ENCODE data around the gene VTA1.

DNA sequence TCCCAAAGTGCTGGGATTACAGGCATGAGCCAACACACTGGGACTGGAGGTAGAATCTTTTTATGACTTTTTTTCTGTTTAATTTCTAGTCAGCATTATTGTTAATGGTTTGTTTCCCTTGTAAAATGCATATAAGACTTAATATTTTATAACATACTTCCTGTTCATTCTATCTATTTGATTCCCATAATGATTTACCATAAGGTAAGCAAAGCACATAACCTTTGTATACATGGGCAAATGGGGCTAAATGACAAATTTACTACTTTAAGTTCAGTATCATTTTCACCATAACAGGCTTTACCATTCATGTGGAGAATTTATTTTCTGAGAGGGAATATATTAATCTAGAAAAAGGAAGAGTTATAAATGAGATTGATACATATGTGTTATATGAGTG lies 24.3 kb downstream of the VTA1 start:
- TF ChIP-seq POLR2A (IDR thresholded peaks at IDR 0.05) (no peak), POLR2AphosphoS5 (IDR thresholded peaks at IDR 0.05) (no peak)
- TF ChIP-seq, protein P1, sequence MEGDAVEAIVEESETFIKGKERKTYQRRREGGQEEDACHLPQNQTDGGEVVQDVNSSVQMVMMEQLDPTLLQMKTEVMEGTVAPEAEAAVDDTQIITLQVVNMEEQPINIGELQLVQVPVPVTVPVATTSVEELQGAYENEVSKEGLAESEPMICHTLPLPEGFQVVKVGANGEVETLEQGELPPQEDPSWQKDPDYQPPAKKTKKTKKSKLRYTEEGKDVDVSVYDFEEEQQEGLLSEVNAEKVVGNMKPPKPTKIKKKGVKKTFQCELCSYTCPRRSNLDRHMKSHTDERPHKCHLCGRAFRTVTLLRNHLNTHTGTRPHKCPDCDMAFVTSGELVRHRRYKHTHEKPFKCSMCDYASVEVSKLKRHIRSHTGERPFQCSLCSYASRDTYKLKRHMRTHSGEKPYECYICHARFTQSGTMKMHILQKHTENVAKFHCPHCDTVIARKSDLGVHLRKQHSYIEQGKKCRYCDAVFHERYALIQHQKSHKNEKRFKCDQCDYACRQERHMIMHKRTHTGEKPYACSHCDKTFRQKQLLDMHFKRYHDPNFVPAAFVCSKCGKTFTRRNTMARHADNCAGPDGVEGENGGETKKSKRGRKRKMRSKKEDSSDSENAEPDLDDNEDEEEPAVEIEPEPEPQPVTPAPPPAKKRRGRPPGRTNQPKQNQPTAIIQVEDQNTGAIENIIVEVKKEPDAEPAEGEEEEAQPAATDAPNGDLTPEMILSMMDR (IDR thresholded peaks at IDR 0.05), result no peak
